ENCODE data around the gene NLRP5. TPM values are rescaled to one million over a fixed set of nuclear protein-coding genes. Genes with fewer than 3 reads are reported as not detected.

Gene NLRP5
- total RNA-seq, 2 experiments from 2014 or later: not detected

GRCh38 chr19:56106397-56106849 lies 119.8 kb downstream of the NLRP5 start:
- no peak for DNase-seq
- peaks cover 8% of the 10 kb centered on the region for H3K36me3 Mint-ChIP-seq (ENCODE audit: low read depth)
- ChIA-PET POLR2A (no interaction called here), CTCF (interaction anchor here (1.2 kb wide), 1 partner anchor 26 kb away, joined by 4 read pairs; no protein-coding TSS in a partner anchor)
- peaks cover 16% of the 10 kb centered on the region for H3K4me1 Mint-ChIP-seq
- H3K27ac Mint-ChIP-seq: no peak overlapping the region
- H3K27me3 Mint-ChIP-seq: no peaks in the 10 kb centered on the region
- H3K9me3 Mint-ChIP-seq: no peaks in the 10 kb centered on the region
- no peak overlapping the region for H3K4me3 Mint-ChIP-seq

DNA sequence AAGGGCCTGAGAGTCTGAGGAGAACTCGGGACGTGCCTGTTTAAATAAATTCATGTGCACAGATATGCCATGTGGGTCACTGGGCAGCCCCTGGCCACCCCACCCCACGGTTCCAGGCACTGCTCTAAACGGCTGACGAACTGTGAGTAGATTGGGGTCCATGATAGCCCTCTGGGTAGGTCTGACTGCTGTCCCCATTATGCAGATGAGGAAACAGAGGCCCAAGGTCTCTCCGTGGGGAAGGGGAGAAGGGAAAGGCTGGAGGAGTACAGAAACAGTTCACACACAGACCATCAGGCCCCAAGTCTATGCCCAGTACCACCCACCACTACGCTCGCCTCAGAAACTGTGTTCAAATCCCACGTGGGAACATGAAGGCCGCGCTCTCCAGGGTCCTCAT lies 120.4 kb downstream of the NLRP5 start:
- ChIA-PET CTCF (no interaction called here), POLR2A (no interaction called here)
- no peak overlapping the region for H3K27ac Mint-ChIP-seq
- DNase-seq: no peak
- peaks cover 14% of the 10 kb centered on the region for H3K4me1 Mint-ChIP-seq
- no peaks in the 10 kb centered on the region for H3K9me3 Mint-ChIP-seq
- no peak overlapping the region for H3K4me3 Mint-ChIP-seq
- peaks cover 5% of the 10 kb centered on the region for H3K36me3 Mint-ChIP-seq (ENCODE audit: low read depth)
- H3K27me3 Mint-ChIP-seq: no peaks in the 10 kb centered on the region

DNA sequence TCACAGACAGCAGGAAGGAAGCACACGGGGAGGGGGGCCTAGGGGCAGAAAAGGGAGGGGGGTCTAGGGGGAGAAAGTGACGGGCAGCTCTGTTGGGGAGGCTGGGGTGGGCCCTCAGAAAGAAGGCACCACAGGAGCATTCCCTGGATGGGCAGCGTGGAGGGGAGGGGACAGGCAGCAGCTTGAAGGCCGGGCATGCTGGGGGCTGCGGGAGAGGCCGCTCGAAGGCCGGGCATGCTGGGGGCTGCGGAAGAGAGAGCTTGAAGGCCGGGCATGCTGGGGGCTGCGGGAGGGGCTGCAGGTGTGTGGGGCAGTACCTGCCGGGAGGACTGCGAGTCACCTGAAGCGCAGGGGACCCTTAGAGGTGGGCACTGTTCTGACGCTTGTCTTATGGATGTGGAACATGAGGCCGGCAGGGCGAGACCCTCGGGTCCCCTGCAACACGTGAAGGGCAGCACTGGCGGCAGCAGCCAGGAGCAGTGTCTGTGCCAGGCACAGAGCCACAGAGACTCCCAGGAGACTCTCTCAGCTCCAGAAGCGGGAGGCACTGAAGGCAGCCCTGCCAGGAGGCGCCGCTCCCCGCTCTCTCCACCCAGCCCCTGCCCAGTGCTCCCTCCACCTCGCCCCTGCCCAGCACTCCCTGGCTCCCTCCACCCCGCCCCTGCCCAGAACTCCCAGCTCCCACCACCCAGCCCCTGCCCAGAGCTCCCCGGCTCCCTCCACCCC lies 121.2 kb downstream of the NLRP5 start:
- no peak overlapping the region for H3K4me3 Mint-ChIP-seq
- no peak for DNase-seq
- ChIA-PET CTCF (no interaction called here), POLR2A (interaction anchor here (1.0 kb wide), 1 partner anchor 13 kb away, joined by 3 read pairs; the partner anchor contains the start of gene ZNF787)
- no peaks in the 10 kb centered on the region for H3K27me3 Mint-ChIP-seq
- peaks cover 3% of the 10 kb centered on the region for H3K36me3 Mint-ChIP-seq (ENCODE audit: low read depth)
- H3K9me3 Mint-ChIP-seq: no peaks in the 10 kb centered on the region
- H3K27ac Mint-ChIP-seq: no peak overlapping the region
- peaks cover 20% of the 10 kb centered on the region for H3K4me1 Mint-ChIP-seq

GRCh38 chr19:56108447-56109195 lies 122.0 kb downstream of the NLRP5 start:
- CTCF ChIA-PET: no interaction called here
- H3K4me3 Mint-ChIP-seq: no peak overlapping the region
- no peak for DNase-seq
- no peaks in the 10 kb centered on the region for H3K27me3 Mint-ChIP-seq
- peaks cover 26% of the 10 kb centered on the region for H3K4me1 Mint-ChIP-seq
- H3K9me3 Mint-ChIP-seq: no peaks in the 10 kb centered on the region
- peaks cover 3% of the 10 kb centered on the region for H3K36me3 Mint-ChIP-seq (ENCODE audit: low read depth)
- POLR2A ChIA-PET: interaction anchor here (1.0 kb wide), 1 partner anchor 12 kb away, joined by 3 read pairs; the partner anchor contains the start of gene ZNF787
- no peak overlapping the region for H3K27ac Mint-ChIP-seq

DNA sequence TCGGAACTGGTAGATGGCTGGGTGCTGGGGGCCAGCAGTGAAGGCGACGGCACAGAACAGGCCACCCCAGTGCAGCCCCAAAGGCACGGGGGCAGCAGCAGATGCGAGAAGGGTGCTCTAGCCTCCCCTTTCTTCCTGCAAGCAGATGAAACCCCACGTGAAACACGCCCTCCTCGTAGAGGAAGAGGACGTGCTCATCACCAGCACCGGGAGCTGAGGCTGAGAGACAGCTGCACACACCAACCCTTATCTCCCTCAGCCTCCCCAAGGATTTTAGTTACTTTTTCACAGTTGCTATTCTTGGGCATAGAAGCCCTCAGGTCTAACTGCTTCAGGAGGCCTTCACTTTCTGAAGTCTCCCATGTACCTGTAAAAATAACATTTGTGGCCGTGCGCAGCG lies 122.7 kb downstream of the NLRP5 start:
- POLR2A ChIA-PET: no interaction called here
- Mint-ChIP-seq H3K27ac (no peak overlapping the region), H3K36me3 (ENCODE audit: low read depth) (peaks cover 3% of the 10 kb centered on the region), H3K9me3 (no peaks in the 10 kb centered on the region), H3K4me3 (no peak overlapping the region), H3K27me3 (no peaks in the 10 kb centered on the region), H3K4me1 (peaks cover 30% of the 10 kb centered on the region)
- DNase-seq: no peak
- CTCF ChIA-PET: no interaction called here

GRCh38 chr19:56110515-56111448 lies 124.2 kb downstream of the NLRP5 start:
- Mint-ChIP-seq H3K9me3 (no peaks in the 10 kb centered on the region), H3K4me3 (no peak overlapping the region), H3K27ac (no peak overlapping the region), H3K4me1 (peaks cover 32% of the 10 kb centered on the region), H3K36me3 (ENCODE audit: low read depth) (peaks cover 5% of the 10 kb centered on the region), H3K27me3 (no peaks in the 10 kb centered on the region)
- CTCF ChIA-PET: no interaction called here
- no peak for DNase-seq
- POLR2A ChIA-PET: interaction anchor here (1.9 kb wide), 1 partner anchor 10 kb away, joined by 9 read pairs; the partner anchor contains the start of gene ZNF787

Other genes starting within 250 kb of the NLRP5 start
- gene NLRP9, start 248.4 kb upstream of the NLRP5 start, total RNA-seq: not detected
- gene RFPL4A, start 227.7 kb upstream of the NLRP5 start, total RNA-seq: not detected
- not detected for gene RFPL4AL1, start 217.7 kb upstream of the NLRP5 start, total RNA-seq
- not detected for gene NLRP11, start 154.8 kb upstream of the NLRP5 start, total RNA-seq
- gene NLRP4, start 150.2 kb upstream of the NLRP5 start, total RNA-seq: not detected
- gene NLRP13, start 54.4 kb upstream of the NLRP5 start, total RNA-seq: not detected
- gene NLRP8, start 38.9 kb upstream of the NLRP5 start, total RNA-seq: not detected
- 10 to 100 TPM; 30.0 to 31.1 TPM for gene ZNF787, start 134.5 kb downstream of the NLRP5 start, total RNA-seq
- 10 to 100 TPM; 25.7 to 26.3 TPM for gene ZNF444, start 154.5 kb downstream of the NLRP5 start, total RNA-seq
- gene GALP, start 189.2 kb downstream of the NLRP5 start, total RNA-seq: not detected
- gene ZSCAN5B, start 211.0 kb downstream of the NLRP5 start, total RNA-seq: not detected
- not detected for gene ZSCAN5C, start 215.5 kb downstream of the NLRP5 start, total RNA-seq